Stimulated activated CD4-positive, alpha-beta T cell treated with anti-CD3 and anti-CD28 coated beads, Interleukin-12 subunit alpha, Interleukin-12 subunit beta, amount 100 ng/mL, for 4 hours (primary cell): ENCODE data around the gene KRT83.
"Not testable (repeated sequence)": the region's sequence is repeated elsewhere in the genome, so short reads cannot be mapped to it uniquely, and the experiment has no call there.

Source experiments
- DNase-seq: peaks from one replicate; pipeline ENCODE4 v3.0.0-alpha.2; 2020

KRT83 gene

GRCh38 chr12:52306731-52307130 lies 14.5 kb downstream of the KRT83 start:
- DNase-seq, result no peak

- DNase-seq, result no peak
These were observed 15.1 kb downstream of the KRT83 start for GRCh38 chr12:52305921-52306705.

GRCh38 chr12:52304941-52305411 lies 16.2 kb downstream of the KRT83 start:
- DNase-seq, result not testable (repeated sequence)

GRCh38 chr12:52302242-52302914 lies 18.8 kb downstream of the KRT83 start:
- DNase-seq, result not testable (repeated sequence)

GRCh38 chr12:52301721-52302120 lies 19.5 kb downstream of the KRT83 start:
- not testable (repeated sequence) for DNase-seq

- DNase-seq, result no peak
These were observed 20.2 kb downstream of the KRT83 start for GRCh38 chr12:52300796-52301691.

GRCh38 chr12:52298677-52299190 lies 22.5 kb downstream of the KRT83 start:
- DNase-seq, result no peak

- DNase-seq, result no peak
These were observed 24.5 kb downstream of the KRT83 start for GRCh38 chr12:52296572-52297215.

GRCh38 chr12:52295663-52296062 lies 25.5 kb downstream of the KRT83 start:
- no peak for DNase-seq

GRCh38 chr12:52294803-52295202 lies 26.4 kb downstream of the KRT83 start:
- no peak for DNase-seq

GRCh38 chr12:52293926-52294325 lies 27.3 kb downstream of the KRT83 start:
- no peak for DNase-seq

- DNase-seq, result no peak
These were observed 29.8 kb downstream of the KRT83 start, which contains the start of gene KRT81 for GRCh38 chr12:52291267-52291935. Gene KRT81 (minus strand): TSS chr12:52291534. CDS start chr12:52291465, 69 bp downstream.

GRCh38 chr12:52290483-52291134 lies 30.6 kb downstream of the KRT83 start:
- DNase-seq, result not testable (repeated sequence)

GRCh38 chr12:52287816-52288805 lies 33.1 kb downstream of the KRT83 start:
- not testable (repeated sequence) for DNase-seq

GRCh38 chr12:52286857-52287785 lies 34.1 kb downstream of the KRT83 start:
- DNase-seq, result not testable (repeated sequence)

- no peak for DNase-seq
These were observed 35.2 kb downstream of the KRT83 start for GRCh38 chr12:52285851-52286530.

GRCh38 chr12:52285172-52285745 lies 35.9 kb downstream of the KRT83 start:
- no peak for DNase-seq
